Activated CD4-positive, CD25-positive, alpha-beta regulatory T cell treated with anti-CD3 and anti-CD28 coated beads, Interleukin-2, amount 50 U/mL, for 24 hours (primary cell): Measurements from ENCODE around the gene EIF3A.
"Not testable (repeated sequence)": the region's sequence is repeated elsewhere in the genome, so short reads cannot be mapped to it uniquely, and the experiment has no call there.

Experiments used
- ATAC-seq, 2 donors: fragments of 150-1000 bp; cut with Tn5 transposase; one replicate each; pipeline ENCODE4 v1.10.0; 2021; ENCODE audit warnings: mild to moderate bottlenecking in 1 of 2, moderate library complexity in 1 of 2

Gene EIF3A

DNA sequence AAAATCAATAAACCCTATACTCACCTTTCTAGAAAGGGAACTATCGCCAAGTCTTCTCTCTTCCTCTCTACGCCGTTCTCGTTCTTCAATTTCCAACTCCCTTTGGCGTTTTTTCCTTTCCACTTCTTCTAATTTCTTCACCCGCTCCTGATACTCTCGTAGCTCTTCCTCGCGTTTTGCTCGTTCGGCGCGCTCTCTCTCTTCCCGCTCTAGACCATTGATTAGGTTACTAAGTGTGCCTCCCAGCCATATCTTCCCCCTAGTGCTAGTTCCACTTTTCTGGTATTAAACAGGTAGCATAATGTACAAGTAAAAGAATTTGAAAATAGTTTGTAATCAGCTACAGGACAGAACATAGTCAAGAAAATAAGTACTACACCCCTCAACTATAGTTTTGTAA lies 30.8 kb downstream of the EIF3A start:
- ATAC-seq, result no peak

DNA sequence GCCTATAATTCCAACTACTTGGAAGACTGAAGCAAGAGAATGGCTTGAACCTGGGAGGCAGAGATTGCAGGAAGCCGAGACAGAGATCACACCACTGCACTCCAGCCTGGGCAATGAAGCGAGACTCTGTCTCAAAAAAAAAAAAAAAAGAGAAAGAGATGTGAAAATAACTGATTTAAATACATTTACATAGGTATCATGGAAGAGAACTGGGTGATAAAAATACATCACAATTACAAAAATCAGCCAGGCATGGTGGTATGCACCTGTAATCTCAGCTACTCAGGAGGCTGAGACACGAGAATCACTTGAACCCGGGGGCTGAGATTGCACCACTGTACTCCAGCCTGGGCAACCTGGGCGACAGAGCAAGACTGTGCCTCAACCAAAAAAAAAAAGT lies 31.3 kb downstream of the EIF3A start:
- ATAC-seq, result no peak

GRCh38 chr10:119045561-119045960 lies 35.1 kb downstream of the EIF3A start:
- no peak for ATAC-seq

GRCh38 chr10:119042169-119042568 lies 38.4 kb downstream of the EIF3A start:
- ATAC-seq, result no peak

GRCh38 chr10:119041326-119041725 lies 39.3 kb downstream of the EIF3A start:
- ATAC-seq, result no peak

DNA sequence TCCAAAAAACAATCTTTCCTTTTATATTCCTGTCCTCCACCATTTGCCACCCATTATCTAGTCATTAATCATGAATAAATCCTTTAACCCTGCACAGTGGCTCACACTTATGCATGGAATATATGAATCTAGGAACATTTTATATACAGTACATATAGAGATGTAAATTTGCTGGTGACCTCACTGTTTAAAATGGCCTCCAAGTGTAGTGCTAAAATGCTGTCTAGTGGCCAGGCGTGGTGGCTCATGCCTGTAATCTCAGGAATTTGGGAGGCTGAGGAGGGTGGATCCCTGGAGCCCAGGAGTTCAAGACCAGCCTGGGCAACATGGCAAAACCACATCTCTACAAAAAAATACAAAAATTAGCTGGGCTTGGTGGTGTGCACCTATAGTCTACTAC lies 41.5 kb downstream of the EIF3A start:
- ATAC-seq, result no peak

DNA sequence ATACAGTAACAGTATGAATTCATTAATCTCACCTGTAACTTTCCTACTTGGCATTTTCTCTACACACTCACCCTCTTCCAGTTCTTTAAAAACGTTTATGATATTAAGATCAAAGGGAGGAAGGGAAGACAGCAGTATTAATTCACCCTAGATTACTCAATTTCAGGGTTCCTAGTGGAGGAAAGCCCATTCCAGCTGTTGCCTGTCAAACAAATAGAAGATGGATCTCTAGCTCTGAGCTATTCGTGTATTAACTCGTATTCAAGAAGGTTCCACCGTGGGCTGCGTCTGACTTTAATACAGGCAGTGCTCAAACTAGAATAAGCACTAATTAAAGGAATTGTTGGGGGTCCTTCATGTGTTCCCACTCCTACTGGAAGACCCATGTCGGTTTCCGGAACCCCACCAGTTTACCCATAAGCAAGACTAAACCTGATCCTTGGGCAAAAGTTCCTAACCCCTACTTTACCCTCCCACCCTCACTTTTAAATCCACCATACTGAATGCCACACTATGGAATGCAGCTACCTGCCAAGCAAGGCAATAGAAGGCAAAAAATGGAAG lies 49.0 kb downstream of the EIF3A start:
- no peak for ATAC-seq

DNA sequence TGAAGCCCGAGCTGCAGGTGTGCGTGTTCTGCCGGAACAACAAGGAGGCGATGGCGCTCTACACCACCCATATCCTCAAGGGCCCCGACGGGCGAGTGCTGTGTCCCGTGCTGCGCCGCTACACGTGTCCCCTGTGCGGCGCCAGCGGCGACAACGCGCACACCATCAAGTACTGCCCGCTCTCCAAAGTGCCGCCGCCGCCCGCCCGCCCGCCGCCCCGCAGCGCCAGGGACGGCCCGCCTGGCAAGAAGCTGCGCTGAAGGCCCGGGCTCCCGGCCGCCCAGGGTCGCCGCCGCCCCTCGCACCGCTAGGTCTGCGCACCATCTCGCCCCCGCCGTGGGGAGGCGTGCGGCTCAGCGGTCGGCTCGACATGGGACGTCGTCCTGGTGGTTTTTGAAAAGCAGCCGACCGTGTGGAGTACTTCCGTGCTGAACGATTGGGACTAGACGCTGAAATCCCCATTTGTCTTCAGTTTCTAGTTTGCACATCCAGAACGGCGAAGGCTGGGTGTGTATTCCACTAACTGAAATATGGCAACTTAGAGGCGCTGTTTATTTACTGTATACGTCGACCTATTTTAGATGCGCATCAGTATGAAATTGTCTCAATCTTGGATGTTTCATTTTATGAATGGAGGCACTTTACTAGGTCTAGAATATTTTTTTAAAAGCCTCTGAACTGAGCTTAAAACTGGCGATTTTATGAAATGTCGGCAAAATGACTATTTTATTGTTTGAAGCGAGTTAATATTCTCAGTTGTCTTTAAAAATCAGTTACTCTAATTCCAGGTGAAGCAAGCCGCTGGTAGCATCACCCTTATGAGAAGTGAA lies 50.0 kb downstream of the EIF3A start:
- ATAC-seq, result peak; percentile 54

GRCh38 chr10:119029613-119030420 lies 50.8 kb downstream of the EIF3A start, which contains the start of gene NANOS1:
Gene NANOS1, plus strand, starts transcription at chr10:119029714. Its CDS starts 88 bp downstream, at chr10:119029802.
- peak; percentile 18 to 22 for ATAC-seq

GRCh38 chr10:119028900-119029612 lies 51.6 kb downstream of the EIF3A start:
- ATAC-seq, result peak; percentile 74 to 79

DNA sequence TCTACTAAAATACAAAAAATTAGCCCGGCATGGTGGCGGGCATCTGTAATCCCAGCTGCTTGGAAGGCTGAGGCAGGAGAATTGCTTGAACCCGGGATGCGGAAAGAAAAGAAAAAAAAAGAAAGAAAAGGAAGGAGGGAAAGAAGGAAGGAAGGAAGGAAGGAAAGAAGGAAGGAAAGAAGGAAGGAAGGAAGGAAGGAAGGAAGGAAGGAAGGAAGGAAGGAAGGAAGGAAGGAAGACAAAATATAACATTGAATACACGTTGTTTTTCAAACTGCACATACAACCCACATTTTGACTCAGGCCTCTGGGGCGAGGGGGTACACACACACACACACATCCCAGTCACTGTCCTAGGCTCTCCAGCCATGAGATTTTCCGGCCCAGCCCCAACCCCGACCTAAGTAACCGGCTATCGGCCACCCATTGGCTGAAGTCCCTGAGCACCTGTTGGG lies 52.1 kb downstream of the EIF3A start:
- ATAC-seq, result not testable (repeated sequence)

GRCh38 chr10:119026301-119027110 lies 54.1 kb downstream of the EIF3A start:
- ATAC-seq, result no peak

DNA sequence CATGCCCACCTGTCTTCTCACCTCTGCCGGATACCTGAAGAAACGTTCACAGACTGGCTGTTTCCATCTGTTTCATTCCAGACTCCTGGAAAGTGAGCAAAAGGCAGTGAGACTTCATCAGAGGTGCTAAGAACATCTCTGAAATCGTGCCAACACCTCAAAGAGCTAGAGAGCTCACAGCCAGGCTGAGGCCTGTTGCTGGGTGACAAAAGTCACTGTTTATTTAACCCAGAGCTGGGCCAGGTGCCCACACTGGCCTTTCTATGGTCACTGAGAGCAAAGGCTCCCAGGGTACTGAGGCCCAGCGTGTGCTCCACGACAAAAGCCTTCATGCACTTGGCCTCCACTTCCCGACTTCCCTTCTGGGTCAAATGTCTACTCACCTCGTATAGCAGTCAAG lies 54.8 kb downstream of the EIF3A start:
- ATAC-seq, result no peak

- ATAC-seq, result no peak
Observed at GRCh38 chr10:119025336-119025735, 55.3 kb downstream of the EIF3A start.

DNA sequence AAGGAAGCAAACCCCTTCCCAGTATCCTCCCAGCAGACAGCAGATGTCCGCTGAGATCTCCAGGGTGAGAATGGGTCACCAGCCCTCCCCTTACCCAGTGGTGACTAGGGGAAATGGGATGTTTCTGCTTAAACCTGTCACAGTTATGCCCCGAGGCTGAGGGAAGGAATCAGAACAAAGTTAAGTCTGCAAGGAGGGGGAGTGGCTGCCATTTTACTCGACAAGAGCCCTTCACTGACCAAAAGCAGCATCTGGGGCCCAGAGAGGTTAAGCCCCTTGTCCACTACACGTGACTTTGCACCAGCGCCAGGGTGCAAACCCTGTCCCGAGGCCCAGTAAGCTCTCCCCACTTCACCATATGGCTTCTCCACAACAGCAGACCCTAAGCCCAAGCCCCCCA lies 55.7 kb downstream of the EIF3A start:
- no peak for ATAC-seq

GRCh38 chr10:119023553-119023868 lies 57.1 kb downstream of the EIF3A start:
- ATAC-seq, result no peak

DNA sequence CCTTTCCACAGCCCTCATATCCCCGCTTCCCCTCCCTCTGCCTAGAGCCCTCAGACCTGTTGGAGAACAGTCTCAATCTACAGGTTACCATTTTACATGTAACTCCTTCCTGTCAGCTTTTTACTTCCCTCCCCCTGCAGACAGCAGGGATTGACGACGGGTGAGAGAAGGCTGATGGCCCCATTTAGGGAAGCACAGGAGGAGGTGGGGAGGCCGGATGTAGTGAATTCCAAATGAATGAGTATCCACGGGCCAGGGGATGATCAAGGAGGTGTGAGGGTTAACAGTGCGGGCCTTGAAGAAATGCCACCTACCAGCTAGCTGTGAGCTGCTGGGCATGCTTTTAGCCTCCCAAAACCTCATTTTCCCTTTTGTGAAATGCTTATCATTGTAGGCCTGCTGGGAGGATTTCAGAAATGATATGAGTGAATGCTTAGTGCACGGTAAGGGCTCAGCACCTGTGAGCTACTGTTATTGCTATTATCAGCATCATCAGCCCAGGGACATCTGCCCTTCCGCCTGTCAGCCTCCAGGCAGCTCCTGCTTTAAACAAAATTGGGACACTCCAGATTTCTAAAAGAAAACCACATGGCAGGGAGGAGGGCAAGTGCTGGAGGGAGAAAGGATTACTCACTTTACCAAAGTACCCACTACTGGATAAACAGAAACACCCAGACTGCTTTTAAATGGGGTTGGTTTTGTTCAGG lies 57.6 kb downstream of the EIF3A start:
- no peak for ATAC-seq

GRCh38 chr10:119020627-119020946 lies 60.0 kb downstream of the EIF3A start:
- ATAC-seq, result peak in 1 of 2 donors; percentile 56

- no peak for ATAC-seq
Observed at GRCh38 chr10:119007211-119007574, 73.4 kb downstream of the EIF3A start.

GRCh38 chr10:119006451-119007210 lies 74.0 kb downstream of the EIF3A start:
- ATAC-seq, result no peak
